GM12891 (cell line): Measurements from ENCODE around the gene GPR21.

Experiments
- DNase-seq: peaks from one replicate; pipeline ENCODE4 v3.0.0; 2011; ENCODE audit warnings: low spot score; ENCODE audit not compliant: insufficient read length
- FAIRE-seq: peaks from 2 replicates; lab custom pipeline; 2011; peaks lifted over from hg19 to GRCh38; lab: Jason Lieb, UNC
- PAX5 ChIP-seq: IDR thresholded peaks from 2 replicates; pipeline ENCODE4 v1.6.1; 2011; ENCODE audit warnings: low read length, moderate library complexity, mild to moderate bottlenecking; ENCODE audit not compliant: insufficient read depth, severe bottlenecking
- POLR2A ChIP-seq: IDR thresholded peaks from 2 replicates; pipeline ENCODE4 v1.6.1; 2011; ENCODE audit warnings: low read depth, low read length, control low read depth
- POLR2AphosphoS5 ChIP-seq: IDR thresholded peaks from 2 replicates; pipeline ENCODE4 v1.6.1; 2011; ENCODE audit warnings: low read depth, low read length, control low read depth
- POU2F2 ChIP-seq: IDR thresholded peaks from 2 replicates; pipeline ENCODE4 v1.6.1; 2011; ENCODE audit warnings: low read depth, mild to moderate bottlenecking, control low read depth, low read length, moderate library complexity
- SPI1 ChIP-seq: IDR thresholded peaks from 2 replicates; pipeline ENCODE4 v1.6.1; 2011; ENCODE audit warnings: low read depth, low read length, control low read depth
- TAF1 ChIP-seq: IDR thresholded peaks from 2 replicates; pipeline ENCODE4 v1.6.1; 2011; ENCODE audit warnings: low read depth, low read length, control low read depth

The GPR21 gene

DNA sequence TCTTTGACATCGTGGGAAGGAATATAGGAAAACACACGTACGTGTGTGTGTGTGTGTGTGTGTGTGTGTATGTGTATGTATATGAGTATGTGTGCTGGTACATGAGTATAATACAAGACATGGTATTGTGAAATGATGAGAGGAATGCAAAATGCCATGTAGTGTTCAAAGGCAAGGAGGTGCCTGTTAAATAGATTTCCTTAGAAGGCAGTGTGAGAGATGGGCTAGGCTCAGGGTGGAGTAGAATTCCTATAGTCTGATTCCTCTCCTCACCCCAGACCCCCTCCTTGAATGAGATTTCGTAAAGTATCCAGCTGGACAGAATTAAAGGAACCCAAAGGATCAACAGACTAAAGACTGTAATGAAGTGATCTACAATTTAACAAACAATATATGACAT lies 11.1 kb downstream of the GPR21 start:
- FAIRE-seq (peak; percentile 54), DNase-seq (no peak)
- TF ChIP-seq PAX5 (no peak), TAF1 (no peak), POLR2AphosphoS5 (no peak), POLR2A (no peak), SPI1 (no peak), POU2F2 (no peak)

- peak; percentile 62 for FAIRE-seq
- no peak for DNase-seq
Observed at GRCh38 chr9:123046406-123047195, 13.1 kb downstream of the GPR21 start.

GRCh38 chr9:123048748-123049147 lies 15.3 kb downstream of the GPR21 start:
- no peak for DNase-seq
- TF ChIP-seq POLR2AphosphoS5 (no peak), SPI1 (no peak), PAX5 (no peak), POU2F2 (no peak), POLR2A (no peak), TAF1 (no peak)
- FAIRE-seq, result no peak

More at GRCh38 chr9:123046406-123047195, 13.1 kb downstream of the GPR21 start:
- TF ChIP-seq POLR2A, result no peak
- TF ChIP-seq SPI1, result no peak
- TF ChIP-seq POLR2AphosphoS5, result no peak
- TF ChIP-seq PAX5, result no peak
- no peak for TF ChIP-seq POU2F2
- TF ChIP-seq TAF1, result no peak

GRCh38 chr9:123049589-123050222 lies 16.2 kb downstream of the GPR21 start:
- no peak for FAIRE-seq
- TF ChIP-seq SPI1 (no peak), POU2F2 (no peak), PAX5 (no peak), TAF1 (no peak), POLR2A (no peak), POLR2AphosphoS5 (no peak)
- DNase-seq, result no peak

GRCh38 chr9:123053046-123053445 lies 19.6 kb downstream of the GPR21 start:
- DNase-seq (no peak), FAIRE-seq (no peak)
- TF ChIP-seq POU2F2 (no peak), SPI1 (no peak), POLR2A (no peak), PAX5 (no peak), POLR2AphosphoS5 (no peak), TAF1 (no peak)

DNA sequence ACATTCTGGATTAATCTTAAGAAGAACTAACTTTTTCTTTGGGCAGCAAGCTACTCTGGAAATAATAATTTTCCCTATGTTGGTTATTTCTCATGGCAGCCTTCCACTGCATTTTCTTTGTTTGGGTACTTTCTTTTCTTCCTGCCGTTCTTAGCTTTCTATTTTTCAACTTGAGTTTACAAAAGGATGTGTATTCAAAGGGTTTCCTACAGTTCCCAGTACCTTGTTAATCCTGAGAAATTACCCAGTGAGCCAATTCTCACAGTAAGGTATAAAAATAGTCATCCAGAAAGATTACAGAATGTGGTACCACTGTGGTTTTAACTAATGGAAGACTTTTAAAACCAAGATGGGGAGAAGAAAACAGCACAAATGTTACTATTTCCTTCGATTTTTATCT lies 20.2 kb downstream of the GPR21 start:
- no peak for DNase-seq
- FAIRE-seq, result no peak

GRCh38 chr9:123058834-123059233 lies 25.4 kb downstream of the GPR21 start:
- no peak for FAIRE-seq
- no peak for TF ChIP-seq POLR2A
- TF ChIP-seq POU2F2, result no peak
- TF ChIP-seq SPI1, result no peak
- TF ChIP-seq POLR2AphosphoS5, result no peak
- no peak for DNase-seq

More for the DNA sequence above, 20.2 kb downstream of the GPR21 start:
- TF ChIP-seq POU2F2, result no peak
- no peak for TF ChIP-seq POLR2A
- TF ChIP-seq SPI1, result no peak
- no peak for TF ChIP-seq POLR2AphosphoS5
- TF ChIP-seq PAX5, result no peak
- no peak for TF ChIP-seq TAF1

DNA sequence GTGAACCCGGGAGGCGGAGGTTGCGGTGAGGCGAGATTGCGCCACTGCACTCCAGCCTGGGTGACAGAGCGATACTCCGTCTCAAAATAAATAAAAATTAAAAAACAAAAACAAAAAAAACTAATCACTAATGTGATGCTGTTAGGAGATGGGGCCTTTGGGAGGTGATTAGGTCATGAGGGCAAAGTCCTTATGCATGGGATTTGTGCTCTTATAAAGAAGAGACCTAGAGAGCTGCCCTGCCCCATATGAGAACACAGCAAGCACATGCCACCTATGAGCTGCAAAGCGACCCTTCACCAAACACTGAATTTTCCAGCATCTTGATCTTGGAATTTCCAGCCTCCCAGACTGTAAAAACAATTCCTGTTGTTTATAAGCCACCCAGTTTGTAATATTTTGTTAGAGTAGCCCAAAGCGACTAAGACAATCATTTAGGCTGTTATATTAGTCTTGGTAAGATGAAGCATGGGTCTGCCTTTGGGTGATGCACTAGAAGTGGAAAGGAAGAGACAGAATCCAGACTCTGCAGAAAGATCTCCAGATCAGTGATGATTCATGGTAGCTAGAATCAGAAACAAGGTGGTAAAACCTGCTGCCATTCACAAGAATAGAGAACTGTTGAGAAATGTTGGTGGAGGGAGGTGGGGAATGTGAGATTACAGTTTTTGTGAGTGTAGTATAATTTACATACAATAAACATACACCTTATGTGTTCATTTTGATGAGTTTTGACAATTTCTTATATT lies 26.2 kb downstream of the GPR21 start:
- no peak for DNase-seq
- no peak for TF ChIP-seq POU2F2
- TF ChIP-seq POLR2A, result no peak
- no peak for TF ChIP-seq POLR2AphosphoS5
- TF ChIP-seq TAF1, result no peak
- no peak for TF ChIP-seq SPI1
- TF ChIP-seq PAX5, result no peak
- no peak for FAIRE-seq

- TF ChIP-seq TAF1, result no peak
- TF ChIP-seq PAX5, result no peak
- no peak for TF ChIP-seq SPI1
- no peak for FAIRE-seq
Observed at GRCh38 chr9:123061216-123061615, 27.7 kb downstream of the GPR21 start.

More at GRCh38 chr9:123061216-123061615, 27.7 kb downstream of the GPR21 start:
- DNase-seq, result no peak
